DMS53 (cell line): ENCODE results near the gene NEO1.

Source experiments
- DNase-seq: peaks from one replicate; lab custom pipeline; 2025; lab: John Stamatoyannopoulos, UW

The NEO1 gene, protein sequence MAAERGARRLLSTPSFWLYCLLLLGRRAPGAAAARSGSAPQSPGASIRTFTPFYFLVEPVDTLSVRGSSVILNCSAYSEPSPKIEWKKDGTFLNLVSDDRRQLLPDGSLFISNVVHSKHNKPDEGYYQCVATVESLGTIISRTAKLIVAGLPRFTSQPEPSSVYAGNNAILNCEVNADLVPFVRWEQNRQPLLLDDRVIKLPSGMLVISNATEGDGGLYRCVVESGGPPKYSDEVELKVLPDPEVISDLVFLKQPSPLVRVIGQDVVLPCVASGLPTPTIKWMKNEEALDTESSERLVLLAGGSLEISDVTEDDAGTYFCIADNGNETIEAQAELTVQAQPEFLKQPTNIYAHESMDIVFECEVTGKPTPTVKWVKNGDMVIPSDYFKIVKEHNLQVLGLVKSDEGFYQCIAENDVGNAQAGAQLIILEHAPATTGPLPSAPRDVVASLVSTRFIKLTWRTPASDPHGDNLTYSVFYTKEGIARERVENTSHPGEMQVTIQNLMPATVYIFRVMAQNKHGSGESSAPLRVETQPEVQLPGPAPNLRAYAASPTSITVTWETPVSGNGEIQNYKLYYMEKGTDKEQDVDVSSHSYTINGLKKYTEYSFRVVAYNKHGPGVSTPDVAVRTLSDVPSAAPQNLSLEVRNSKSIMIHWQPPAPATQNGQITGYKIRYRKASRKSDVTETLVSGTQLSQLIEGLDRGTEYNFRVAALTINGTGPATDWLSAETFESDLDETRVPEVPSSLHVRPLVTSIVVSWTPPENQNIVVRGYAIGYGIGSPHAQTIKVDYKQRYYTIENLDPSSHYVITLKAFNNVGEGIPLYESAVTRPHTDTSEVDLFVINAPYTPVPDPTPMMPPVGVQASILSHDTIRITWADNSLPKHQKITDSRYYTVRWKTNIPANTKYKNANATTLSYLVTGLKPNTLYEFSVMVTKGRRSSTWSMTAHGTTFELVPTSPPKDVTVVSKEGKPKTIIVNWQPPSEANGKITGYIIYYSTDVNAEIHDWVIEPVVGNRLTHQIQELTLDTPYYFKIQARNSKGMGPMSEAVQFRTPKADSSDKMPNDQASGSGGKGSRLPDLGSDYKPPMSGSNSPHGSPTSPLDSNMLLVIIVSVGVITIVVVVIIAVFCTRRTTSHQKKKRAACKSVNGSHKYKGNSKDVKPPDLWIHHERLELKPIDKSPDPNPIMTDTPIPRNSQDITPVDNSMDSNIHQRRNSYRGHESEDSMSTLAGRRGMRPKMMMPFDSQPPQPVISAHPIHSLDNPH (N-terminal part only)

DNA sequence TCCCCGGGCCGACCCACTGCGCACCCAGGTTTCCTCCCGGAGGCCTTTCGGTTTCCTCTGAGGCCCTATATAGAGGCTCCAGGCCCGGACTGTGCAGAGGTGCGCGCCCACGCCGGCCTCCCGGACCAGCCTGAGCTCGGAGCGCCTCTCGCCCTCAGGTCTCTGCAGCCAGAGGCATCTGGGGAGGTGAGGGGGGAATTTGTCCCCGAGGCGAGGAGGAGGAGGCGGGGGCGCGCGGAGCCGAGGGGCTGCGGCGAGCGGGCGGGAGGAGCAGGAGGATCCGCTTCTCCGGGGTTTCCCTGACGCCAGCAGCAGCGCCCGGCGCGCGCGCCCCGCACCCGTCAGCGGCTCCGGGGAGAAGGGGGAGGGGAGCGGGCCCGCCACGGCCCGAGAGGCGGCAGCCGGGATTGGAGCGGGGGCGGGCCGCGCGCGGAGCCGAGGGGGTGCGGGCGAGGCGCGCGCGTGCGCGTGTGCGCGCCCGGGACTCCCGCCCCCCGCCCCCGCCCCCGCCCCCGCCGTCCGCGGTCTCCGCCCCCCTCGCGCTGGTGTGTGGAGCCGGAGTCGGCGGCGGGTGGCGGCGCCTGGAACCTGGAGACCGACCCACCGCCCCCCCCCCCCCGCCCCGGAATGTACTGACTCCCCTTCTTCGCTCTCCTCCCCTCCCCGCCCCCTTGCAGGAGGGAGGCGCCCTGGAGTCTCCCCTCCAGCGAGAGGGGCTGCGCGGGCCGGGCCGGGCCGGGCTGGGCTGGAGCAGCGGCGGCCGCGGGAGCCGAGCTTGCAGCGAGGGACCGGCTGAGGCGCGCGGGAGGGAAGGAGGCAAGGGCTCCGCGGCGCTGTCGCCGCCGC is at the start of gene NEO1:
NEO1 (plus strand) TSS at position 657 of the 846 bp plus-strand sequence. CDS start 213 bp downstream, outside the sequence.
- peak; percentile 91 for DNase-seq

DNA sequence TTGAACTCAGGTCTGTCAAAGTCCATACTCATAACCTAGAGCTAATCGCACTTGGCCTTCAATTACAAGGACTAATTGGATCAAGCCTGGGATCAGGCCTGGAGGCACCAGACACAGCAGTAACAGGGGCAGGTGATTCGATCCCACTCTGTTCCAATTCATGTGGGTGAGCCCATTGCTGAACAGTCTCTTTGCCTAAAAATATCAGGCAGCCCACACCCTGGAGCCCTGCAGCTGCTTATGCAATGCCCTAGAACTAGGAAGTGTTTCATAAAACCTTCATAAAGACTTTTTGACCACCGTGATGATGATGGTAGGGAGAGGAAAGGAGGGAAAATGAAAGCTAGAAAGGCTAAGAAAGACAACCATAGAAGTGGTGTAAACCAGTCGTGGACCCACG is 47.8 kb upstream of the NEO1 start:
- no peak for DNase-seq

DNA sequence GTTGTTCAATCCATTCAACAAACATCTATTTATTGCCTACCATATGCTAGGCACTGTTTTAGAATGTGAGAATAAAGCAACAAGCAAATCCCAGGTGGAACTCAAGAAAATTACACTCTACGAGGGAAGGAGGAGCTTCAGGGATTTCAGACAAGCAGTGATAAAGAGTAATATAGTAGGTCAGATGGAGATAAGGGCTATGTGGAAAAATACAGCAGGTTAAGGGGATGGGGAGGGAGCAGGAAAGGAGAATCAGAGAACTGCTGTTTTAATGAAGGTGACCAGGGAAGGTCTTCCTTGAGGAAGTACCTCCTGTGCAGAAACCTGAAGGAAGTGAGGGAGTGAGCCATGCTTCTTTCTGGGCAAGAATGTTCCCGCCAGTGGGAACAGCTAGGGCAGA is 47.2 kb upstream of the NEO1 start:
- DNase-seq = no peak

DNA sequence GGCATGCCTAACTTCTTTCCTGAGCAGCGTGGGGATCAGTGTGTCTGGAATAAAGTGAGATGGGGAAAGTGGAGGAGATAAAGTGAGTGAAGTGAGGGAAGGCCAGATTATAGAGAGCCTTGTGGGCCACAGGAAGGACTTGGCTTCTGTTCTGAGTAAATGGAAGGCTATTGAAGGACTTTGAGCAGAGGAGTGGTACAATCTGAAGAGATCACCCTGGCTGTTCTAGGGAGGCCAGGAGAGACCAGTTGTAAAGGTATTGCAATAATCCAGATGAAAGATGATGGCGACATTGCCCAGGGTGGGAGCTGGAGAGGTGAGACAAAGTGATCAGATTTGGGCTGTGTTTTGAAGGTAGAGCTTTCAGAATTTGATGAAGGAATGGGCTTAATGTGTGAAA is 46.8 kb upstream of the NEO1 start:
- DNase-seq = no peak

DNA sequence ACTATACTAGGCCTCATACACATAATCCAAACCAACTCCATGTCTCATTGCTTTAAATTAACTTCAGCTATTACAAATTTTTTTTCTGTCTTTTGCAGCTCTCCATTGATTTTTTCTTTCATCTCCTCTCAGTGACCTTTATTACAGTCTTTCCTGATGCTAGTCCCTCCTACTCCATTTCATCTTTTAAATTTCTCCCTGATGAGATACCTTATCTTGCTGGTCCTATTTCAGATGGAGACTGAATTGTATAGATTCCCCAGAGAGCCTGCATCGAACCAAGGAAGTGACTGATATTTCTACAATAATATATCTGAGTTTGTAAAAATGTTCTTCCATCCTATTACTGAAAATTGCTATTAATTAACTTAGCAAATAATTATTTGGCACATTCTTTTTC is 45.7 kb upstream of the NEO1 start:
- no peak for DNase-seq

DNA sequence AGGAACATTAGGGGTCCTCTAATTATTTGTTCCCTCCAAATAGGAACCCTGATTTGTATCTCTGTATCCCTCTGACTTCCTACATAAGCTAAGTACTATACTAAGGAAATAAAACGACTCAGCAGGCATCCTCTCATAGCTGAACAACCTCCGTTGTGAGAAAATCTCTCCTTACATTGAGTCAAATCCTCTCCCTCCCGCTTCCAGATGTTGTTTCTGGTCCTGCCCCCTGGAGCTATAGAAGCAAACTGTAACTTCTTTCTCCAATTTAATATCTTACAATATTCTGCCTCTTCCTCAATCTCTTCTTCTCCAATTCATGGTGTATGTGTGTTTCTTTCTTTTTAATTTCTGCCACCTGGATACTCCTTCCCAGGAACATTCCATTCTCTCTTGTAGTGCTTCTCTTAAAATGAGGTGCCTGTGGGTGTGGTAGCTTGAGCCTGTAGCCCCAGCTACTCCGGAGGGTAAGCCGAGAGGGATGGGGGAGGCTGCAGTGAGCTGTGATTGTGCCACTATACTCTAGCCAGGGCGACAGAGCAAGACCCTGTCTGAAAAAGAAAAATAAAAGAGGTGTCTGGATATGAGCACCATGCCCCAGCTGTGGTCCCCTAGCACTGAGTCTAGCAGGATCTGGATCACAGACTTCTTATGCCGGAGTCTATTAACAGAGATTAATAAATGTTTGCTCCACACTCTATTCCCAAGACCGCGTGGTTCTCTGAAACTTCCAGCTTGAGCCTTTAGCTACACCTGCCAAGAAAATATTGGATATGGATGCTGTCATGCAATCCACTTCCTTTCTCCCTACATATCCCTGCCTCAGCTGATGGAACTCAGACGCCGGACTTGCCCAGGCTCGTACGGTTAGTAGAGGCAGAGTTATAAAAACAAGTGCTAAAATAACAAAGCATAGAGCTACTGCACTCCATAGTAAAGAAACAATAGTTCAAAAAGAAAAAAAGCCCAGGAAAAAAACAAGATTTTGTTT is 42.9 kb upstream of the NEO1 start:
- DNase-seq = no peak

DNA sequence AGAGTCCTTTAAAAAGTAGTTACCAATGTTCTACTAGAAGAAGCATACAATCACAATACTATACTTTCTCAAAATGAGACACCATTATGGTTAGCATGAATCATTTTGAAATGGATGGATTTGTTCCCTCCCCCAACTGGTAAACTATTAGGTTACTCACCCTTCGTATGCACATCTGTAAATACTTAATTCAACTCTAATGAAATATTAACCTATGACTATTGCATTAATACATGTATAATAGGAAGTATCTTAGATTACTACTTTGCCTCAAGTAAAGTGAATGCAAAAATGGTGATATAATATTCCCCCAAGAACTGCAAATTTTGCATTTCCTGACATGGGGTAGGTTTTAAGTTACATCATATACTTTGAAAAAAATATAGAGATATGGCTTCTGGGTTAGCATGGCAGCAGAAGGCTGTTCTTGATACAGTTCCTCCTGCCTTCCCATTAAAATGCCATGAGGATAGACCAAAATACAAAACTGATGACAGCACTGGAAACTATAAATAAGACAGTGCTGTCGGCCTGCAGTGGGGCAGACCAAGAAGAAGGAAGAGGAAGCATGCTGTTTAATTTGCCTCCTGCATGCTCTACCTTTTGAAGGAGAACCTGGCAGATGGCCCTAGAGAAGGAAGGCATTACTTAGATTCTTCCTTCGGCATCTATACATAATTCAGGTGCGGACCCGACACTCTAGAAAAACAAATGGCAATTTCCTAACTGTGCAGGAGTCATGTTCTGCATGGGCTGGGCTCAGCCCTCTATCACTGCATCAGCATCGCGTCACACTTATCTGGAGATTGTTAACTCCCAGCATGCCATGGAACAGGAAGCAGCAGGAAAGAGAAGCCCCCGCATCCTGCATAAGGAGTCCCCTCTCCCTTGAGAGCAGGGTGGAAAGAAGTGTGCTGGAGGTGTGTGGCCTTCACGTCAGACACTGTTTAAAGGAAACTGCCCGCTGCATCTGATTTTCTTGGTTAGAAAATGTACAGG is 41.8 kb upstream of the NEO1 start:
- no peak for DNase-seq

DNA sequence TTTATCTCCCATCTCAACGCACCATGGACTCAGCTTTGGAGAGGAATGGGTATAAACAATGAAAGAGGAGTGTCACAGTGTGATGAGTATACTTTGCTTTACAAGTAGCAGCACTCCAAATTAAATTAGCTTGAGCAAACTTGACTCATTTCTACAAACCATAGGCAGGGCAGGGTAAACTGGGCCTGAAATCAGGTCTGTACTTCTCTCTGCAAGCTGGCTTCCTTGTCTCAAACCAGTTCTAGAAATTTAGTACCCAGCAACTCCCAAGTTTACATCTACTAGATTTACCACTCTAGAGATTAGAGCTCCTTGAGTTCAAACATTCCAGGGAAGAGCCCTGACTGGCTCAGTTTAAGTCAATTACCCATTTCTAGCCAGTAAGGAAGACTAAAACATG is 37.4 kb upstream of the NEO1 start:
- no peak for DNase-seq

DNA sequence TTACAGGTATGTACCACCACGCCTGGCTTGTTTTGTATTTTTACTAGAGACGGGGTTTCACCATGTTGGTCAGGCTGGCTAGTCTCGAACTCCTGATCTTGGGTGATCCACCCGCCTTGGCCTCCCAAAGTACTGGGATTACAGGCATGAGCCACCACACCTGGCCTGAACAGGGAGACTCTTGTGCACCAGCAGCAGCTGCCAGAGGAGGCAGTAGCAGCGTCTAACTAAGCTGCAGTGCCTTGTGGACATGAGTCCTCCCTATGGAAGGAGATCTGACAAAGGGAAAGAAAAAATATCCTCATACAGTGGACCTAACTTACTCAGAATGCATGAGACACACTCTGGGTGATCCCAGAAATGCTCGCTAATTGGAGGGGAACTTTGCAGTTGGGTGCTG is 36.8 kb upstream of the NEO1 start:
- no peak for DNase-seq

DNA sequence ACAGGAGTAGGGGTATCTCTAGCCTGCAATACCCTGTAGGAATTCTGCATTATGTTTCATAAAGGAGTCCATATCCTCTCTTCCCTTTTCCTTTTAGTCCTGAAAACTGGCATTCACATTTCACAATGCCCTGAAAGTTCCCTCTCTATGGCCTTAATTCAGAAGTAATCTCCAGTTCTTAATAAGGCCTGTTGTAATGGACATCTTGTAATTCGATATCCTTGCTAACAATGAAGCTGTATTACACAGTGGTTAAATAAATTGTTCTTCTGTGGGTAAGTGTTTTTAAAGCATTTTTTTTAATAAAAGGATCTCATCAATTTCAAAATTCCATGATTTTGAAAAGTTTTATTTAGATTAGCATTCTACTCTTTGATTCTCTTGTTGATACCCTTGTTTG is 34.3 kb upstream of the NEO1 start:
- DNase-seq = no peak

DNA sequence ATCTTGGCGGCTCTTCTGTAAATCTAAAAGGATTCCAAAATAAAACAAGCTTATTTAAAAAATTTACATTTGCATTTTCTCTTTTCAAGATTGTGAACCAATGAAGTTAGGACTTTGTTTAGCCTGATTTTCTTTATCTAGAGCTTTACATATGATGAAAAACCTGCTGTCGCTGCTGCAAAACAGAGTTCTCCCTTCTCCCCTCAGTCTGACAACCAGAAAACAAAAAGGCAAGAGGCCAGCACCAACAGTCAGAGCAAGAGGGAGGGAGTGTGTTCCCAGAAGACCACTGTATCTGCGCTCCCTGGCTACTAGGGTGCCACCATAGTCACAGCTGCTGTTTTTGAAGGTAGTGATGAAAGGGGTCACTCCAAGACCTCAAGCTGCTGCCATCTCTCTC is 33.1 kb upstream of the NEO1 start:
- no peak for DNase-seq

DNA sequence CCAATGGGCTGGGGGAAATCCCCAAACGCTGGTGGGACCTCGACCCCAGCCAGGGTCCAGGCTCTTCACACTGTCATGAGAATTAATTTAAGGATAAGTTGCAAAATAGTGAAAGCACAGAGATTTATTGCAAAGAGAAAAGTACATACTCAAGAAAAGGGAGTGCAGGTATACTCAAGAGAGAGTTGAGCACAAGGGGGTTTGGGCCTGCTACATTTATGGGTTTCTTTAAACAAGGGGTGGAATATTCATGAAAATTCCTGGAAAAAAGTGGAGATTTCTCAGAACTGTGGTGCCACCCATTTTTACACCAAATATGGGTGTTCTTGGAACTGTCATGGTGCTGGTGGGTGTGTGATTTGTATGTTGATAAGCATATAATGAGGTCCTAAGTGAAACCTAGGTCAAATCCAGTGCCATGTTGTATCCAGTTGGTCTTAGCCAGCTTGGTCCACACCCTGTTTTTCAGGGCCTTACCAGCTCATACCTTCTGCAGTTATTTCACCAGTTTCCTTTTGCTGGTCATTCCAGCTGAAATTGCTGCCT is 32.6 kb upstream of the NEO1 start:
- DNase-seq = no peak

DNA sequence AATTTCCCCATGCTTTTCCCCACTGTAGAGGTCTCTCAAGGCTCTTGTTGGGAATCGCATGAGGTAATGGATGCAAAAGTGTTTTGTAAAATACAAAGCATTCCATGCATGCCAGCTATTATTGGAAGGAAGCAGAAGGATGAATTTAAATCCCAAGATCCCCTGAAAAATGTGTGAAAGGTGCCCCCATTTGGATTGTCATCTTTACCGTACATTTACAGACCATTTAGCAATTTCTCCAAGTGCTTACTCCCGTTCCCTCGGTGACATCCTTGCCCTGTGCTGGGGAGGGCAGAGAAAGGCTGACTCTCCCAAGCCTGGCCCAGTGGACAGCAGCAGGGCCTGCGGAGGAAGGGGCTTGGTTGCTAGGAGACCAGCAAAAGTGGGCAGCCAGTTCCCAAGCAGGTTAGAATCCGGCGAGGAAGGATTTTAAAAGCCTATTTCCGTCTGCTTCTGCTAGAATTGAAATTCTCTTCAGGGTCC is 31.1 kb upstream of the NEO1 start:
- DNase-seq = no peak

DNA sequence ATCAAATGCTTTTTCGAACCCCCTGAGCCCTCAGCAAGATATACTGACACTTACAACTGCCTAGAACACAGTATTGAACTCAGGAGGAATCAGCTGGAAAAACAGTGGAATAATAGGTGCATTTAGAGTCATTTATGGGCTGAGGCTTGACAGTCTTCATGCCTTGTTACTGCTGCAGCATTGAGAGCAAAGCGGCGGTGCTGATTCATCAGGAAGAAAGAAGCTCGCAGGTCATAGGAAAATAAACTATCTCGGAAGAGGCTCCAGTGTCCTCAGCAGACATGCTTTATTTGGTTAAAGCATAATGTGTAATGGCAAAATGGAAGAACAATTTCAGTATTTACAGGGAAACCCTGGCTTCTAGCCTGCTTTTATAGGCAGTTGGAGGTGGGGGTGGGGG is 30.1 kb upstream of the NEO1 start:
- no peak for DNase-seq

DNA sequence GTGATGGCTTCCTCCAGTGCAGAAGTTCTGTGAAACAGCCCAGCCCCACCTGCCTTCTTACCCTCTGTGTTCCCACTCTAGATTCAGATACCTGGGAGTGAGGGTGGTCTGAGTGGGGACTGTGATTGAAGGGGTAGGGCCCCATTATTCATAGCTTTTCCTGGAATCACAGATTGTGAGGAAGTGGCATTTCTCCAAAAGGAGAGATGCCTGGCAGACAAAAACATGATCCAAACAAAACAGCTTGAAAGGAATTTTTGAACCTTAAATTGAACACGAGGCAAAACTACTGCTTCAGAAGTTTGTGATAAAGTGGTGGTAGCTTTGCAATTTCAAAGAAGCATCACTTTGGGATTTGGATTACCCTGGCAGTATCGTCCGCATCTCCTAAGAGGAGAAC is 29.2 kb upstream of the NEO1 start:
- DNase-seq = no peak

DNA sequence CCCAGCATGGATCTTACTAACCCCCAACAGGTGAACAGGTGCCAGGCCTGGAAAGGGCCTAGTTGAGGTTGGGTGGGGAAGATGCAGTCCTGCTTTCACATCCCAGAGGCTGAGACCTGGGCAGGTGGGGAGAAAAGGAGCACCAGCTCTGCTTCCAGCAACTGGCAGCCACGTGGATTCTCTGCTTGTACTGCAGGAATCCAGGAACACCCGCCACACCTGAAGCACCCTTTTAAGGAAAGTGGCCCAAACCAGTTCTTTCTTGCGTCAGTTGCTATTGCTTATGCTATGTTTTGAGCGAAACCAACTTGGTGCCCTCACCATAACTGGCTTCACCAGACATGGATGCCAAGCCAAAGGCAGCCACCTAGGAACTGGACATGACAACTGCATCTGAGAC is 28.1 kb upstream of the NEO1 start:
- peak; percentile 11 for DNase-seq

DNA sequence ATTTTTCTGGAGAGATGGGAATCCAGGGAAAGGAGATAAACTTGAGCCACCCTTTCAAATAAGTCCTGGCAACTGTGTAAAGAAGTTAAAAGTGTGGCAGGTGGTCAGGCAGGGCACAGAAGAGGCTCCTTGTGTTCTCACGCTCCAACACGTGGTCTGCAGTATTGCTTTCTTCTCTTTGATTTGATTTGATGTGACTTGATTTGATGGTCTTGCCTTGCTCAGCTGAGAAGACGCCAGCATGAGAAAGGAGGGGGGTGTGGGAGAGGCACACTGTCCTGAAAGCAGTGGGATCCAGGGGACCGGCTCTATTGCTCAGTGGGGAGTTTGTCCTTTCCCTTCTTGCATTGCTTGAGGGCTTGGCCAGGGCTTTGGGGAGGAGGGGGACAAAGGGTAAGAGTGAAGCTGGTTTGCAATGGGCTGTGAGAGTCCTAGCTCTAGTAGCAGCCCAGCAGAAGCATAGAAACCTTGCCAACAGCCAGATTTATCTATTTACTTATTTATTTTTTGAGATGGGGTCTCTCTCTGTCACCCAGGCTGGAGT is 25.7 kb upstream of the NEO1 start:
- no peak for DNase-seq

DNA sequence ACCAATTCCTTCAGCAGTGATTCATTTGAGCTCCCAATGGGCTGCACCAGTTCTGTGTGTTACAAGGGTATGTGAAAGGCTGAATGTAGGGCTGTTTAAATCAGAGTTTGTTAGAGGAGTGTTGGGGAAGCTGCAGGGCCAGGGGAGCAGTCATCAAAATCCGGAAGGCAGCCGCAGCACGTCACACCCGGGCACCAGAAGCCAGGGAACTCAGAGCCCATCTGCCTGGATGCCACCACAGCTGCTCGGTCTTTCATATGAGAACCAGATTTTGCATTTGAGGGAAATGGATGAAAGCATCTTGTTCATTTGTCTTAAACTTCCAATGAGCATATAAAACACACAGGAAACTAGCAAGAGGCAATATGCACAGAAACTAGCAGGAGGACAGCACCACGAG is 24.2 kb upstream of the NEO1 start:
- DNase-seq = no peak
